ENCODE data around the gene OTX1. TPM values are rescaled to one million over a fixed set of nuclear protein-coding genes. Genes with fewer than 3 reads are reported as not detected.
A peak's percentile ranks its signal among the peaks of the same experiment; 100 is the strongest.

The OTX1 gene
- 10.4 and 31.9 TPM in 2 replicates for total RNA-seq (ENCODE audit: low replicate concordance)
- long read RNA-seq, partial matches to known transcripts, result 3 of 3 reads
- long read RNA-seq, other reads (novel, unspliced or antisense), result 0 of 3 reads

DNA sequence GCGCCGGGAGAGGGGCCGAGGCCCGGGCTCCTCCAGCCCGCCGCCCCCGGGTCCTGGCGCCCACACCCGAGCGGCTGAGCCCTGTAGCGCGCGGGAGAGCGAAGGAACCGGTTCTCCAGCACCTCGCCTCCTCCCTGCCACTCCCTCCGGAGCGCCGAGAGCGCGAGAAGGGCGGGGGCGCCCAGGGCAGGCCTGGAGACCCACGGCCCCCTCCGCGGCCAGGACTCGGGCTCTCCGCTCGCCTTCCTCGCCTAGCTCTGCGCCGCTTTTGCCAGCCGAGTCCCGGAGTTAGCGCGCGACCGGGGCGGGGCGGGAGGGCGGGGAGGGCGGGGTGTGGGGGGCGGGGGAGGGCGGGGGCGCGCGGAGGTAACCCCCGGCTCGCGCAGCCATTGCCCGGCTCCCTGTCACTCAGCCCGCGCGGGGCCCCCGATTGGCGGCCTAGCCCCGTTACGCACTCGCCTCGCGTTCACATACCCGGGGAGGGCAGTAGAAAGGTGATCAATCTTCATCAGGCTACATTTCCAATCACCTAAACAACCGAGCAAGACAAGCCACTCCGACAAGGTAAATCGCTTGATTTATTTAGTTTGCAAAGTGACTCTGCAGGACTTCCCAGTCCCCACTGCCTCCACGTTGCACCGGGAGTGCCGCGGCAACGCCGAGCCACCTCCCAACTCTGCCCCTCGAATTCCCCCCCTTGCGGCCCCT lies at the start of gene OTX1:
TSS of gene OTX1 (plus strand) at position 497 of the 708 bp plus-strand sequence. CDS start 2,161 bp downstream, outside the sequence.
- TF ChIP-seq, protein P1, sequence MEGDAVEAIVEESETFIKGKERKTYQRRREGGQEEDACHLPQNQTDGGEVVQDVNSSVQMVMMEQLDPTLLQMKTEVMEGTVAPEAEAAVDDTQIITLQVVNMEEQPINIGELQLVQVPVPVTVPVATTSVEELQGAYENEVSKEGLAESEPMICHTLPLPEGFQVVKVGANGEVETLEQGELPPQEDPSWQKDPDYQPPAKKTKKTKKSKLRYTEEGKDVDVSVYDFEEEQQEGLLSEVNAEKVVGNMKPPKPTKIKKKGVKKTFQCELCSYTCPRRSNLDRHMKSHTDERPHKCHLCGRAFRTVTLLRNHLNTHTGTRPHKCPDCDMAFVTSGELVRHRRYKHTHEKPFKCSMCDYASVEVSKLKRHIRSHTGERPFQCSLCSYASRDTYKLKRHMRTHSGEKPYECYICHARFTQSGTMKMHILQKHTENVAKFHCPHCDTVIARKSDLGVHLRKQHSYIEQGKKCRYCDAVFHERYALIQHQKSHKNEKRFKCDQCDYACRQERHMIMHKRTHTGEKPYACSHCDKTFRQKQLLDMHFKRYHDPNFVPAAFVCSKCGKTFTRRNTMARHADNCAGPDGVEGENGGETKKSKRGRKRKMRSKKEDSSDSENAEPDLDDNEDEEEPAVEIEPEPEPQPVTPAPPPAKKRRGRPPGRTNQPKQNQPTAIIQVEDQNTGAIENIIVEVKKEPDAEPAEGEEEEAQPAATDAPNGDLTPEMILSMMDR (conservative IDR thresholded peaks at IDR 0.05), result no peak
- peak; percentile 86 for DNase-seq (ENCODE audit: extremely low spot score, unreplicated experiment)
- H3K27me3 Mint-ChIP-seq, result peaks cover 89% of the 10 kb centered on the region
- peak within 1 kb of the TSS; percentile 92 for H3K4me3 Mint-ChIP-seq
- H3K9me3 Mint-ChIP-seq, result no peaks in the 10 kb centered on the region
- H3K27ac Mint-ChIP-seq, result peak within 1 kb of the TSS; percentile 95
- peaks cover 15% of the 10 kb centered on the region for H3K4me1 Mint-ChIP-seq (ENCODE audit: unreplicated experiment)
- H3K36me3 Mint-ChIP-seq, result peaks cover 9% of the 10 kb centered on the region

DNA sequence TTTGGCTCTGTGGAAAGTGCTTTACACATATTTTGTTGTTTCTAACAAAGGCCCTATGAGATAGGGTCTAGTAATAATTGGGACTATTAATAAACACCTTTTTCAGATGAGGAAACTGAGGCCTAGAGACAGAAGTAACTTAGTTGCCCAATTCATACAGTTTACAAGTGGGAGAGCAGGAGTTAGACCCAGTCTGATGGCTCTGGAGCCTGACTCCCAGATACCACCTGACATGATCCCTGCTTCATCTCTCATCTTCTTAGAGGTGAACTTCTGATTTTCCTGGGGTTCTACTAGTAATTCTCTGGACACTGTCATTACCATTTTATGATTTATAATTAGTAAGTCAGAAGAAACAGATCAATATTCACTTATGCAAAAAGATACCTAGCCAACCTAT lies 49.1 kb upstream of the OTX1 start:
- Mint-ChIP-seq H3K9me3 (no peaks in the 10 kb centered on the region), H3K36me3 (peaks cover 12% of the 10 kb centered on the region), H3K27ac (no peak overlapping the region), H3K4me3 (no peak overlapping the region), H3K4me1 (ENCODE audit: unreplicated experiment) (no peaks in the 10 kb centered on the region), H3K27me3 (no peaks in the 10 kb centered on the region)
- TF ChIP-seq, protein P1 (conservative IDR thresholded peaks at IDR 0.05), result no peak
- no peak for DNase-seq (ENCODE audit: extremely low spot score, unreplicated experiment)

DNA sequence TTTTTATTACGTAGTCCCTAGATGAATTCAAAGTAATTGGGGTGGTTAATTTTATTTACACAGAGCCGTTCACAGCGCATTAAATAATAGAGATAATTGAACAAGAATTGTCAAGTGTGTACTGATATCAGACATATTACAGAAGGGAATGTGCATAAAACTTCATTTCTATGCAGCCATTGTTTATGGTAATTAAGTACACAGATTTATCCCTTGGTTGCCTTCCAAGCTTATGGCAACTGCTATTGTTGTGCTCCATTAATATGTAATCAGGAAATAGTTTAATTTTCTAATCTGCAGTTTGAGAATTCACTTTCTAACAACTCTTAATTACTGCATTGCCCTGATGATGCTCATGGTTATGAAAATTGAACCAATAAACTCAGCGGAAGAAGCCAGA lies 47.3 kb upstream of the OTX1 start:
- DNase-seq (ENCODE audit: extremely low spot score, unreplicated experiment), result no peak
- no peaks in the 10 kb centered on the region for H3K9me3 Mint-ChIP-seq

DNA sequence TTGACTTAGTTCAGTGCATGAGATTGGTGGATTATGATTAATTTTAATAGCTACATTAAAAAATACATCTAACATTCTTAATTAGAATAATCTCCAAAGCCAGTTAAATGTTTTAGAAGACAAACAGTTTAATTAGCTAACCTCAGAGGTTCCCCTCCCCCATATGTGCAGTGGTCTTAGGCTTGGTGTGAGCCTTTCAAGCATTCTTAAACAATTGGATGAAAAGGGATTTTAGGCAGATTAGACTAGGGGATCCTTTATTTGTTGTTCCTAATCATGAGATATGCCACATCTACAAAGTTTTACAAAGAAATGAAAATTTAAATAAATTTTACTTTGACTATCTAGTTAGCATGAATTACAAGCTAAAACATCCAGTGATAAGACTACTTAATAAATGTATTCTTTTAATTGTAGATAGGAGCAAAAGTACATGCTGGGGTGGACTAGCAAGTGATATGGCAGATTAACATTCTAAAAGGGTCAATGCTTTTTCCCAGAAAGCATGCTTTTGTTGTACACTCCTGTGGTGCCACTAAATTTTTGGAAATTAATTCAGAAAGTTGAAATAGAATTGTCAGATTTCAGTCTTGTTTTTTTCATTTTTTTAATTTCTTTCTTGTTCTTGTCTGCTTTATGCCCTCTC lies 42.7 kb upstream of the OTX1 start:
- Mint-ChIP-seq H3K4me1 (ENCODE audit: unreplicated experiment) (no peaks in the 10 kb centered on the region), H3K27ac (no peak overlapping the region), H3K36me3 (peaks cover 7% of the 10 kb centered on the region), H3K9me3 (no peaks in the 10 kb centered on the region), H3K27me3 (no peaks in the 10 kb centered on the region), H3K4me3 (no peak overlapping the region)
- TF ChIP-seq, protein P1 (conservative IDR thresholded peaks at IDR 0.05), result no peak
- DNase-seq (ENCODE audit: extremely low spot score, unreplicated experiment), result no peak

More for the DNA sequence above, 47.3 kb upstream of the OTX1 start:
- Mint-ChIP-seq H3K4me3 (no peak overlapping the region), H3K36me3 (peaks cover 7% of the 10 kb centered on the region), H3K4me1 (ENCODE audit: unreplicated experiment) (no peaks in the 10 kb centered on the region), H3K27ac (no peak overlapping the region), H3K27me3 (no peaks in the 10 kb centered on the region)
- TF ChIP-seq, protein P1 (conservative IDR thresholded peaks at IDR 0.05), result no peak

DNA sequence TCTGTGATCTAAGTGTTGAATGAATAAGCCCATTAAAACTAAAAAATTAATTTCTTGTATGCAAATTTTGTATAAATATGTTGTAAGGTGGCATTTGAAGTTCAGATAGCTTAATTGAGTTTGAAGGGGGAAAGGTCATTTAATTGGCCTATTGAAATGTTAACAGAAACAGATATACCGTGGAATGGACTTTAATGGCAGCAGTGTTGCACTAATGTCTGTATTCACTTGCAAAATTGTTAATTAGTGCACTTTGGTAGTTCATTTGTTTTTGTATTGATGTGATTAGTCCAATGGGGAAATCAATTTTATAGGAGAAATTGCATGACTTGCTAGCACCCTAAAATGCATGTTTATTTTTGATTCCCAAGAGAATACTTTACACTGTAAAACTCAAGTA lies 41.8 kb upstream of the OTX1 start:
- Mint-ChIP-seq H3K4me3 (no peak overlapping the region), H3K4me1 (ENCODE audit: unreplicated experiment) (no peaks in the 10 kb centered on the region), H3K9me3 (no peaks in the 10 kb centered on the region), H3K27me3 (no peaks in the 10 kb centered on the region), H3K27ac (no peak overlapping the region), H3K36me3 (peaks cover 16% of the 10 kb centered on the region)
- TF ChIP-seq, protein P1 (conservative IDR thresholded peaks at IDR 0.05), result no peak
- no peak for DNase-seq (ENCODE audit: extremely low spot score, unreplicated experiment)

Data from type B pancreatic cell (in vitro differentiated cells).